ENCODE measurements around the gene PHF3. TPM values are rescaled to one million over a fixed set of nuclear protein-coding genes. Genes with fewer than 3 reads are reported as not detected.

PHF3 gene
- total and polyA plus RNA-seq, 12 donors: 4.3 to 46.3 (median 39.6) TPM

DNA sequence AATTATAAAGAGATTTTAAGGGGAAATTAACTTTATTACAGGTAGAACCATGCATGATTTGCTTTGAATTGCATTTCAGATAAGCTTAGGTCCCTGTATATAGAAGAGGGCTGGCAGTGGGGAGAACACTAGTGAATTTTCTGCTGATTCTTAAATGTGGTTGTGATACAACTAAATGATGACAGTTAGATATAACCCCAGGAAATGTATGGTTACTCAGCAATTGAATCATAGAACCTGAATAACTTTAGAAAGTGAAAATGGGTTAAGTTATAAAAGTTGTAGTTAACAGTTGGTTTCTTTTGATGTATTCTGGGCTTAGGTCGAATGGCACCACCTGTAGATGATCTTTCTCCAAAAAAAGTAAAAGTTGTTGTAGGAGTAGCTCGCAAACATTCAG is 70.1 kb downstream of the PHF3 start:
- no peak overlapping the region for H3K4me3 ChIP-seq
- no peaks in the 10 kb centered on the region for H3K27me3 ChIP-seq
- no peak for TF ChIP-seq CTCF (IDR thresholded peaks at IDR 0.05)
- intact Hi-C loops (cut with DNase I): no loop called here
- ATAC-seq (no peak), DNase-seq (no peak)
- no peak overlapping the region for H3K27ac ChIP-seq
- no peaks in the 10 kb centered on the region for H3K9me3 ChIP-seq
- 92 to 93% methylated on average over 2 of the region's 2 CpGs for WGBS, 2 donors
- H3K36me3 ChIP-seq: peaks cover 0 to 100% (median 31%) of the 10 kb centered on the region in 9 donors
- H3K4me1 ChIP-seq: no peaks in the 10 kb centered on the region

GRCh38 chr6:63706630-63707029 is 71.0 kb downstream of the PHF3 start:
- no peak for TF ChIP-seq CTCF (IDR thresholded peaks at IDR 0.05)
- H3K4me1 ChIP-seq: no peaks in the 10 kb centered on the region
- H3K36me3 ChIP-seq: peaks cover 0 to 100% (median 40%) of the 10 kb centered on the region in 9 donors
- H3K27ac ChIP-seq: no peak overlapping the region
- H3K4me3 ChIP-seq: no peak overlapping the region
- no peak for ATAC-seq
- 73 to 75% methylated on average over 2 of the region's 2 CpGs for WGBS, 2 donors
- intact Hi-C loops (cut with DNase I): no loop called here
- H3K9me3 ChIP-seq: no peaks in the 10 kb centered on the region
- DNase-seq: no peak
- no peaks in the 10 kb centered on the region for H3K27me3 ChIP-seq

DNA sequence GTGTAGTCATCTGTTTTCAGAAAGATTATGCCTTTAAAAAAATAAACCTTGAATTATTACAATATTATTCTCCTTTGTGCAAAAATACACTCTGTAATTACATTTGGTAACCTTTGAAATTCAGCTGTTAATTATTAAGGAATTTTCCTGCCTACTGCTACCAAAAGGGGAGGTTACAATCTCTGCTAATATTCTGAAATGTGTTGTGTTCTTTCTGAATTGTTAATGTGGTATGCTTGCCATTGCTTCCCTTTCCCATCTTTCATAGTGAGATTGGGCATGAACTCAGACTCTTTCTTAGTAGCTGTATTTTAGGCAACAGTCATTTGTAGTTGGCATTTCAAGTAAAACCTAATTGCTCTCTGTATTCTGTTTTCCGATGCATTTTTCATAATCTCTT is 73.0 kb downstream of the PHF3 start:
- no peaks in the 10 kb centered on the region for H3K4me1 ChIP-seq
- TF ChIP-seq CTCF (IDR thresholded peaks at IDR 0.05): no peak
- no peak for DNase-seq
- H3K9me3 ChIP-seq: no peaks in the 10 kb centered on the region
- H3K27ac ChIP-seq: no peak overlapping the region
- no peak overlapping the region for H3K4me3 ChIP-seq
- no peaks in the 10 kb centered on the region for H3K27me3 ChIP-seq
- H3K36me3 ChIP-seq: peaks cover 0 to 100% (median 55%) of the 10 kb centered on the region in 9 donors
- WGBS, 2 donors: 91 to 98% methylated on average over 1 of the region's 1 CpG
- intact Hi-C loops (cut with DNase I): no loop called here
- no peak for ATAC-seq

DNA sequence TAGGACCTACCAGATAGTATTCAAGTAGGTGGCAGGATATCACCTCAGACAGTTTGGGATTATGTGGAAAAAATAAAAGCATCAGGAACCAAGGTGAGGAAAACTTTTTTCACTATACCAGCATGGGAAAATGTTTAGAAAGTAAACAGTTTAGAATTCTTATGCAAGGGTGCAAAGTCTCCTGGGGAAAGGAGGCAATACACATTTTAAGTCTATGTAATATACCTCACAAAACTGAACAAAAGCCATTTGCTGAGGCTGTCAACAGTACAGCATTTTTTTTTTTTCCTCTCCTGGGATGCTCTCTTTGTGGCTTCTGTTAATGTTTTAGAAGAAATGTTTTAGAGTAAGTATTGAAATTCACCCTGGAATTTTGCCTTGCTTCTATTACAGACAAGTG is 73.5 kb downstream of the PHF3 start:
- peaks cover 0 to 100% (median 50%) of the 10 kb centered on the region in 9 donors for H3K36me3 ChIP-seq
- H3K9me3 ChIP-seq: no peaks in the 10 kb centered on the region
- no peak for ATAC-seq
- no peak overlapping the region for H3K4me3 ChIP-seq
- no peak for TF ChIP-seq CTCF (IDR thresholded peaks at IDR 0.05)
- H3K27ac ChIP-seq: no peak overlapping the region
- no peak for DNase-seq
- no peaks in the 10 kb centered on the region for H3K4me1 ChIP-seq
- H3K27me3 ChIP-seq: no peaks in the 10 kb centered on the region
- intact Hi-C loops (cut with DNase I): no loop called here

GRCh38 chr6:63713332-63713731 is 77.7 kb downstream of the PHF3 start:
- intact Hi-C loops (cut with DNase I): no loop called here
- Histone ChIP-seq H3K4me1 (no peaks in the 10 kb centered on the region), H3K9me3 (no peaks in the 10 kb centered on the region), H3K36me3 (peaks cover 0 to 82% (median 43%) of the 10 kb centered on the region in 9 donors), H3K27ac (no peak overlapping the region), H3K4me3 (no peak overlapping the region), H3K27me3 (no peaks in the 10 kb centered on the region)
- no peak for DNase-seq
- no peak for ATAC-seq
- 83 to 87% methylated on average over 6 of the region's 6 CpGs for WGBS, 2 donors
- TF ChIP-seq CTCF (IDR thresholded peaks at IDR 0.05): no peak
